Measurements from ENCODE around the gene TDRD12.

DNA sequence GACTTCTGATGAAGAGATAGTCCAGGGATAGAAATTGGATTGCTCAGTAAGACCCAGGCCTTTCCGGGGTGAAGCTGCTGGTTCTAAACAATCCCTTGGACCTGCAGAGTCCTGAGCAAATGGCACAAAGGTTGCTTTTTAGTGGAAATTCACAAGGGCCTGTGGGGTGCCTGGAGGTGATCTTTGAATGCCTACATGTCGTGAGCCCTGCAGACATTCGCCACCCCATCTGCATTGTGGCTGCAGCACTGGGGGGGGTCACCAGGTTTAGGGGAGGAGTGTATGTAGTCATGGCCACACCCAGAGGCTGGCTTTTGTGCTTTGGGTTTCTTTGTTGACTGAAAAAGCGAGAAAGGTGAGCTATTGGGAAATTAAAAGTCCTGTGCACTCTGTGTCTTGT, 108.6 kb downstream of the TDRD12 start:
- TF ChIP-seq, protein P1, sequence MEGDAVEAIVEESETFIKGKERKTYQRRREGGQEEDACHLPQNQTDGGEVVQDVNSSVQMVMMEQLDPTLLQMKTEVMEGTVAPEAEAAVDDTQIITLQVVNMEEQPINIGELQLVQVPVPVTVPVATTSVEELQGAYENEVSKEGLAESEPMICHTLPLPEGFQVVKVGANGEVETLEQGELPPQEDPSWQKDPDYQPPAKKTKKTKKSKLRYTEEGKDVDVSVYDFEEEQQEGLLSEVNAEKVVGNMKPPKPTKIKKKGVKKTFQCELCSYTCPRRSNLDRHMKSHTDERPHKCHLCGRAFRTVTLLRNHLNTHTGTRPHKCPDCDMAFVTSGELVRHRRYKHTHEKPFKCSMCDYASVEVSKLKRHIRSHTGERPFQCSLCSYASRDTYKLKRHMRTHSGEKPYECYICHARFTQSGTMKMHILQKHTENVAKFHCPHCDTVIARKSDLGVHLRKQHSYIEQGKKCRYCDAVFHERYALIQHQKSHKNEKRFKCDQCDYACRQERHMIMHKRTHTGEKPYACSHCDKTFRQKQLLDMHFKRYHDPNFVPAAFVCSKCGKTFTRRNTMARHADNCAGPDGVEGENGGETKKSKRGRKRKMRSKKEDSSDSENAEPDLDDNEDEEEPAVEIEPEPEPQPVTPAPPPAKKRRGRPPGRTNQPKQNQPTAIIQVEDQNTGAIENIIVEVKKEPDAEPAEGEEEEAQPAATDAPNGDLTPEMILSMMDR (IDR thresholded peaks at IDR 0.05) = no peak
- TF ChIP-seq POLR2A (IDR thresholded peaks at IDR 0.05) (no peak), POLR2AphosphoS5 (IDR thresholded peaks at IDR 0.05) (no peak)

Measured in sigmoid colon (tissue), 4 donors.